Smooth muscle cell (in vitro differentiated cells): ENCODE results near the gene CPNE4. TPM values are rescaled to one million over a fixed set of nuclear protein-coding genes. Genes with fewer than 3 reads are reported as not detected.

Source experiments
- DNase-seq: peaks from one replicate; lab custom pipeline; 2025; ENCODE audit not compliant: unreplicated experiment; lab: John Stamatoyannopoulos, UW
- H2AFZ ChIP-seq: fragments of 200-600 bp; sonication (generic); 2 replicates; pipeline ENCODE4 v1.6.0; 2016; ENCODE audit warnings: antibody characterized with exemption, low read depth, mild to moderate bottlenecking
- H3F3A ChIP-seq: fragments of 200-600 bp; sonication (generic); 2 replicates; pipeline ENCODE4 v1.6.0; 2017; ENCODE audit warnings: antibody characterized with exemption, low read depth
- H3K27ac ChIP-seq: fragments of 200-600 bp; sonication (generic); 2 replicates; pipeline ENCODE4 v1.5.1; 2016; ENCODE audit warnings: low read depth, mild to moderate bottlenecking
- H3K27me3 ChIP-seq: fragments of 200-600 bp; sonication (generic); 2 replicates; pipeline ENCODE4 v1.6.1; 2016; ENCODE audit warnings: low read depth, mild to moderate bottlenecking
- H3K36me3 ChIP-seq: fragments of 200-600 bp; sonication (generic); 2 replicates; pipeline ENCODE4 v1.5.1; 2016; ENCODE audit warnings: low read depth
- H3K4me1 ChIP-seq: fragments of 200-600 bp; sonication (generic); 2 replicates; pipeline ENCODE4 v1.5.1; 2016; ENCODE audit warnings: low read depth
- H3K4me2 ChIP-seq: fragments of 200-600 bp; sonication (generic); 2 replicates; pipeline ENCODE4 v1.6.0; 2016; ENCODE audit warnings: mild to moderate bottlenecking
- H3K4me3 ChIP-seq: fragments of 200-600 bp; sonication (generic); 2 replicates; pipeline ENCODE4 v1.5.1; 2016; ENCODE audit warnings: mild to moderate bottlenecking
- H3K79me2 ChIP-seq: fragments of 200-600 bp; sonication (generic); 2 replicates; pipeline ENCODE4 v1.6.0; 2016; ENCODE audit warnings: low read depth, mild to moderate bottlenecking
- H3K9ac ChIP-seq: fragments of 200-600 bp; sonication (generic); 2 replicates; pipeline ENCODE4 v1.6.0; 2016; ENCODE audit warnings: low read depth
- H3K9me3 ChIP-seq: fragments of 200-600 bp; sonication (generic); replicated peaks from 2 replicates; pipeline ENCODE4 v1.5.1; 2016; ENCODE audit warnings: low read depth
- H4K20me1 ChIP-seq: fragments of 200-600 bp; sonication (generic); 2 replicates; pipeline ENCODE4 v1.6.0; 2016; ENCODE audit warnings: low read depth
- WGBS: methylation state at CpG from one replicate; pipeline ENCODE4 v1.1.7; 2016; ENCODE audit warnings: low lambda C conversion rate; 5-methylcytosine and 5-hydroxymethylcytosine counted together
- polyA plus RNA-seq: library from polyadenylated mRNA; unstranded; fragments of >200 nt; fragmentation: Nextera tagmentation; extraction: Ambion mirVana; gene quantifications from 2 replicates; pipeline ENCODE4 v1.2.1, GENCODE V29; 2016
- total RNA-seq: library from RNA; depleted of rRNA; stranded (reverse); fragments of >200 nt; gene quantifications from 2 replicates; pipeline ENCODE4 v1.2.3, GENCODE V29; 2014
- TF ChIP-seq, protein P1 (sequence below): fragments of 200-600 bp; sonication (generic); IDR thresholded peaks from 2 replicates; pipeline ENCODE4 v1.5.1; 2017; ENCODE audit warnings: borderline replicate concordance, mild to moderate bottlenecking, antibody characterized with exemption; ENCODE audit not compliant: insufficient read depth, poor library complexity, severe bottlenecking

The CPNE4 gene
- total and polyA plus RNA-seq, 2 experiments from 2014 or later = 0.05 to 1.6 TPM

DNA sequence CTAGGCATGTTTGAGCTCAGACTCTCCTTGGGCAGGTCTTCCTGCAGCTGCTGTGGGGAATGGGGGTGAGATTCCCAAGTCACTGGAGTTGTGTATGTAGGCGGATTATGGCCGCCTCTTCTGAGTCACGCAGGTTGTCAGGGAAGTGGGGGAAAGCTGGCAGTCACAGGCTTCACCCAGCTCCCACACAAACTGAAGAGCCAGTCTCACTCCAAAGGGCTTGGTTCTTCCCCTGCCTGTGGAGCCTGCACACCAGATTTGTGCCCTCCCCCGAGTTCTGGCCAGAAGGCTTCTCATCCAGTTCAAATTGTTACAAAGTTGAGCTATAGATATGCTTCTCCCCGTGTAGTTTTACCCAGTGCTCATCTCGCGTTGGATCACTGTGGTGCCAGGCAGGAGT lies 53.5 kb downstream of the CPNE4 start:
- no peak overlapping the region for H3K27ac ChIP-seq
- no peak overlapping the region for H3K4me2 ChIP-seq
- H3K27me3 ChIP-seq = no peaks in the 10 kb centered on the region
- no peak for DNase-seq
- H3K9me3 ChIP-seq = no peaks in the 10 kb centered on the region
- H3K9ac ChIP-seq = no peak overlapping the region
- no peaks in the 10 kb centered on the region for H3K79me2 ChIP-seq
- H3K36me3 ChIP-seq = no peaks in the 10 kb centered on the region
- no peak overlapping the region for H2AFZ ChIP-seq
- WGBS = 85% methylated on average over 7 of the region's 7 CpGs
- TF ChIP-seq, protein P1, sequence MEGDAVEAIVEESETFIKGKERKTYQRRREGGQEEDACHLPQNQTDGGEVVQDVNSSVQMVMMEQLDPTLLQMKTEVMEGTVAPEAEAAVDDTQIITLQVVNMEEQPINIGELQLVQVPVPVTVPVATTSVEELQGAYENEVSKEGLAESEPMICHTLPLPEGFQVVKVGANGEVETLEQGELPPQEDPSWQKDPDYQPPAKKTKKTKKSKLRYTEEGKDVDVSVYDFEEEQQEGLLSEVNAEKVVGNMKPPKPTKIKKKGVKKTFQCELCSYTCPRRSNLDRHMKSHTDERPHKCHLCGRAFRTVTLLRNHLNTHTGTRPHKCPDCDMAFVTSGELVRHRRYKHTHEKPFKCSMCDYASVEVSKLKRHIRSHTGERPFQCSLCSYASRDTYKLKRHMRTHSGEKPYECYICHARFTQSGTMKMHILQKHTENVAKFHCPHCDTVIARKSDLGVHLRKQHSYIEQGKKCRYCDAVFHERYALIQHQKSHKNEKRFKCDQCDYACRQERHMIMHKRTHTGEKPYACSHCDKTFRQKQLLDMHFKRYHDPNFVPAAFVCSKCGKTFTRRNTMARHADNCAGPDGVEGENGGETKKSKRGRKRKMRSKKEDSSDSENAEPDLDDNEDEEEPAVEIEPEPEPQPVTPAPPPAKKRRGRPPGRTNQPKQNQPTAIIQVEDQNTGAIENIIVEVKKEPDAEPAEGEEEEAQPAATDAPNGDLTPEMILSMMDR = no peak
- no peaks in the 10 kb centered on the region for H3F3A ChIP-seq
- no peaks in the 10 kb centered on the region for H4K20me1 ChIP-seq
- H3K4me3 ChIP-seq = no peak overlapping the region
- H3K4me1 ChIP-seq = no peaks in the 10 kb centered on the region

DNA sequence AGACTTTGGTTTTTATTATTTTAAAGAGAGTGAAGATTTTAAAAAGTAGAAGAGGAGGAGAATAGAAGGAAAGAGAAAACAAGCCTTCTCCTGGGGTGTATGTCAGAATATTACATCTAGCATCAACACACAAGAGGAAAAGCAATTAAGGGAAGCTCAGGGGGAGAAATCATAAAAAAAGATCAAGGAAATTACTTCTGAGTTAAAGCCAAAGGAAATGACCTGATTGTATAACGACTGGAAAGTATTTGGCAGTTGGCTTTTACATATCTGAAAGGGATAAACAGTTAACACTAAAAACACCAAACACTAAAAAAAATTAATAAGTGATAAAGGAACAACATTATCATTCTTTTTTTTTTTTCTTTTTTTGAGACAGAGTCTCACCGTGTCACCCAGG lies 58.4 kb downstream of the CPNE4 start:
- H3K4me1 ChIP-seq = no peaks in the 10 kb centered on the region
- no peak overlapping the region for H2AFZ ChIP-seq
- no peaks in the 10 kb centered on the region for H3K9me3 ChIP-seq
- H3K4me2 ChIP-seq = no peak overlapping the region
- H3K9ac ChIP-seq = no peak overlapping the region
- H3K36me3 ChIP-seq = no peaks in the 10 kb centered on the region
- WGBS = 59% methylated on average over 2 of the region's 2 CpGs
- H3K79me2 ChIP-seq = no peaks in the 10 kb centered on the region
- H3K27me3 ChIP-seq = no peaks in the 10 kb centered on the region
- TF ChIP-seq, protein P1 = no peak
- no peak for DNase-seq
- no peaks in the 10 kb centered on the region for H4K20me1 ChIP-seq
- no peaks in the 10 kb centered on the region for H3F3A ChIP-seq
- H3K4me3 ChIP-seq = no peak overlapping the region
- H3K27ac ChIP-seq = no peak overlapping the region

DNA sequence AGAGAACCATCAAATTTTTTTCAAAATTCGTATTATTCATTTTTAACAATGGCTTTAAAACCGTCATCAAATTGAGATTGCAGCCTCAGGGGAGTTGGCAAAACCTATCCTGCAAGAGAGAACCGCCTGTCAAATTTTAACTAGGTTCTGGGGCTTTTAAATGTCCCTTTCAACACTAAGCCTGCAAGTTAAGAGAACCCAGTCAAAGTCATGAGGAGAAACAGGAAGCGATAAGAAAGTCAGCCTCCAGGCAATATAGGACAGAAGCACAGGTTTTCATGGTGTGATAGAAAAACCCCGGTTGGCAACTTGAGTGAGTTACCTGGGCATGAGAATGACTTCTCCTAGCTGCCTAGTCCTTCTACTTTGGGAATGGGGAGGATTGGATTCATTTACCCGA lies 59.8 kb downstream of the CPNE4 start:
- TF ChIP-seq, protein P1 = no peak
- no peak overlapping the region for H3K9ac ChIP-seq
- no peak overlapping the region for H2AFZ ChIP-seq
- no peak for DNase-seq
- no peaks in the 10 kb centered on the region for H3K4me1 ChIP-seq
- no peak overlapping the region for H3K4me3 ChIP-seq
- no peaks in the 10 kb centered on the region for H3F3A ChIP-seq
- no peaks in the 10 kb centered on the region for H4K20me1 ChIP-seq
- WGBS = 54% methylated on average over 6 of the region's 6 CpGs
- H3K9me3 ChIP-seq = no peaks in the 10 kb centered on the region
- H3K79me2 ChIP-seq = no peaks in the 10 kb centered on the region
- no peaks in the 10 kb centered on the region for H3K27me3 ChIP-seq
- no peaks in the 10 kb centered on the region for H3K36me3 ChIP-seq
- H3K27ac ChIP-seq = no peak overlapping the region
- no peak overlapping the region for H3K4me2 ChIP-seq

DNA sequence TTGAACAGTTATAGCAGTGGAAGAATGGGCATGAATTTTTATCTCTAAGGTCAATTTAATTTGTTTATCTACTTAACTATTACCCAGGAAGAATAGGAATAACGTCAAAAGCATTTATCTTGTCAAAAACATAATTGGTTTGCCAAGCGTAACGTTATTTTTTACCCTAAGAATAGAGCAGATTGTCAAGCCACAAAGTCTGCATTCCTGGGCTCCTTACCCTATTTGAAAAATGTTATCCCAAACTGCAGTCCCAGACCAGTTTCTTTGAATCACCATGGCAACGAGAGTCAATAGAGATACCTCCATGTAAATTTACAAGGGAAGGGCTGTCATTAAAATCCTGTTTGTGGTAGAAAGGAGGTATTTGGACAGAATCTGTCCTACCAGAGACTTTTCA lies 61.1 kb downstream of the CPNE4 start:
- TF ChIP-seq, protein P1 = no peak
- Histone ChIP-seq H3K9ac (no peak overlapping the region), H3K79me2 (no peaks in the 10 kb centered on the region), H2AFZ (no peak overlapping the region), H4K20me1 (no peaks in the 10 kb centered on the region), H3K36me3 (no peaks in the 10 kb centered on the region), H3K9me3 (no peaks in the 10 kb centered on the region), H3K4me3 (no peak overlapping the region), H3K27me3 (no peaks in the 10 kb centered on the region), H3K27ac (no peak overlapping the region), H3K4me2 (no peak overlapping the region), H3K4me1 (no peaks in the 10 kb centered on the region), H3F3A (no peaks in the 10 kb centered on the region)
- 45% methylated on average over 4 of the region's 4 CpGs for WGBS
- no peak for DNase-seq
